ENCODE data around the gene PPP2R2D. TPM values are rescaled to one million over a fixed set of nuclear protein-coding genes. Genes with fewer than 3 reads are reported as not detected.

PPP2R2D gene
- total RNA-seq, 1 donor: 23.9 TPM

DNA sequence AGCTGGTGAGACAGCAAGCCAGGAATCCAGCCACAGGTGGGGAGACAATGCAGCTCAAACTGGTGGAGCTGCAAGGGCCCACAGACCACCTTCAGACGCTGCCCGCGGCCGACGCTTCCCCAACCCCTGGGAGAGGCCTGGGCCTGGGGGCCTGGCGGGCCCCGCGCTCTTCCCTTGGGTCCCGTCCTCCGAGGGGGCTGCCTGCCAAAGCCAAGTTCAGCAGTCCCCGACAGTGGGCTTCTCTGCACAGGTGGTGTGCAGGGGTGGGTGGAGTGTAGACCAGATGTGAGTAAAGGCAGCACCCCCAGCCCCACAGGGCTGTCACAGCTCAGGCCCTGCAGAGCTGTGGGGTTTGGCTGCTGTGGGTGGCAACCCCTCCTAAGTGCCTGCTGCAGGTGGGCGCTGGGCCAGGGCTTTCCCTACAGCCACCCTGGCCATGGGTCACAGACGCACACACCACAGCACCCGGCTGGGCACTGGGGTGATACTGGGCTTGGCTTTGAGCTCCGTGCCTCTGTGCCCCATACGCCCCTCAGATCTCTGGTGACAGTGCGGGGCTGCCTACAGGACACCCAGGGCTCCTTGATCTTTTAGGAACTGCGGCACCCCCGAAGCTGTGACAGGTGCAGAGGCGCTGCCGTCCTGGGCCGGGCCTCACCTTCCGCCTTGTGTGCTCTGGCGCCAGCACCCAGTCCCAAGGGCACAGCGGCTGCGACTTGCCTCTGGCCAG, 60.4 kb downstream of the PPP2R2D start:
- Histone ChIP-seq H3K4me1 (ENCODE audit: insufficient read depth, low read length) (peaks cover 22% of the 10 kb centered on the region), H3K4me2 (ENCODE audit: insufficient read depth, low read length) (peak overlapping the region; percentile 81), H3K79me2 (ENCODE audit: insufficient read depth, low read length) (no peaks in the 10 kb centered on the region), H4K20me1 (ENCODE audit: insufficient read depth, low read length) (no peaks in the 10 kb centered on the region), H3K27me3 (ENCODE audit: insufficient read depth, low read length) (no peaks in the 10 kb centered on the region), H3K9me3 (ENCODE audit: low read depth, low read length) (no peaks in the 10 kb centered on the region), H3K27ac (ENCODE audit: low read depth, low read length) (peak overlapping the region; percentile 15), H3K4me3 (ENCODE audit: insufficient read depth, low read length) (peak overlapping the region; percentile 64), H3K36me3 (ENCODE audit: insufficient read depth, low read length) (peaks cover 17% of the 10 kb centered on the region), H2AFZ (ENCODE audit: low read length) (no peak overlapping the region)
- DNase-seq (ENCODE audit: insufficient read length, low spot score, missing footprints): no peak
- TF ChIP-seq CTCF (IDR thresholded peaks at IDR 0.05; ENCODE audit: extremely low read depth, low read depth, low read length): no peak

DNA sequence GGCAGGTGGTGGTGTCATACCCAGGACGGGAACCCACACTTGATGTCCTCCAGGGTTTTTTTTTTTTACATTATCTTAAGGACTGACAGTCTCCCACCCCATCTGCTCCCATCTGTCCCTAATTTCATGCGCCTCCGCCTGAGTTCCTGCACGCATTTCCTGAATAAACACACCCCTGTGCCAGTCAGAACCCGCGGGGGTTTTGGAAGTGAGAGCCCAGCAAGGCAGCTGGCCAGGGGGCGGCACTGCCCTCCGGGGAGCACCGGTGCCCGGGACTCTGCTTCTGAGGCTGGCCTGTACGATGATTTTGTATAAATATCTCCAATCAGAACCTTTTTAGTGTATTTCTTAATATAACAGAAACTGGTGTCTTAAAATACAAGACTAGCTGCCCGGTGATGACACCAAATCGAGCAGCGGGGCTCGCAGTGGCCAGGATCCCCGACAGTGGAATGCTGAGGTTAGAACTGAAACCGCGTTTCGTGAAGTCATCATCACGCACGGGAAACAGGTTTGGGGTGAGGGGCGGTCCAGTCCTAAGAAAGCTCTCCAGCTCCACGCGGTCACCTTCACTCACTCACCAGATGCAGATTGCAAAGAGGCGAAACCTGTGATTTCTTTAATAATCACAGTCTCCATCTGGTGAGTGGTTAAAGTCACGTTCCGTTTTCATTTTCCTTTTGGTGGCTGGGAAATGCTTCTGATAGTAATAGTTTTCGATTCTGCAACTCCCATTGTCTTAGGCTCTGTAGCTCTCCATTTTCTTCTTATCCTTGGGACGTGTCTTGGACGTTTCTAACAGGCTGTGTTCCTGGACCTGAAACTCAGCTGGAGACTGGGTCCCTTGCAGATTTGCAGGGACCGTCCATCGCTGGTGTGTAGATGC, 61.2 kb downstream of the PPP2R2D start:
- Histone ChIP-seq H3K27me3 (ENCODE audit: insufficient read depth, low read length) (no peaks in the 10 kb centered on the region), H3K4me3 (ENCODE audit: insufficient read depth, low read length) (peak overlapping the region; percentile 64), H3K4me1 (ENCODE audit: insufficient read depth, low read length) (peaks cover 22% of the 10 kb centered on the region), H3K4me2 (ENCODE audit: insufficient read depth, low read length) (peak overlapping the region; percentile 81), H3K36me3 (ENCODE audit: insufficient read depth, low read length) (peaks cover 13% of the 10 kb centered on the region), H4K20me1 (ENCODE audit: insufficient read depth, low read length) (no peaks in the 10 kb centered on the region), H2AFZ (ENCODE audit: low read length) (peak overlapping the region; percentile 51), H3K27ac (ENCODE audit: low read depth, low read length) (peak overlapping the region; percentile 15), H3K9me3 (ENCODE audit: low read depth, low read length) (no peaks in the 10 kb centered on the region), H3K79me2 (ENCODE audit: insufficient read depth, low read length) (no peaks in the 10 kb centered on the region)
- no peak for TF ChIP-seq CTCF (IDR thresholded peaks at IDR 0.05; ENCODE audit: extremely low read depth, low read depth, low read length)
- peak; percentile 87 for DNase-seq (ENCODE audit: insufficient read length, low spot score, missing footprints)

- no peak overlapping the region for H2AFZ ChIP-seq (ENCODE audit: low read length)
- no peak overlapping the region for H3K4me3 ChIP-seq (ENCODE audit: insufficient read depth, low read length)
- H3K27ac ChIP-seq (ENCODE audit: low read depth, low read length): no peak overlapping the region
- peaks cover 22% of the 10 kb centered on the region for H3K4me1 ChIP-seq (ENCODE audit: insufficient read depth, low read length)
- H3K9me3 ChIP-seq (ENCODE audit: low read depth, low read length): no peaks in the 10 kb centered on the region
- peaks cover 8% of the 10 kb centered on the region for H3K36me3 ChIP-seq (ENCODE audit: insufficient read depth, low read length)
- DNase-seq (ENCODE audit: insufficient read length, low spot score, missing footprints): peak; percentile 73
- no peaks in the 10 kb centered on the region for H3K79me2 ChIP-seq (ENCODE audit: insufficient read depth, low read length)
- no peaks in the 10 kb centered on the region for H4K20me1 ChIP-seq (ENCODE audit: insufficient read depth, low read length)
- H3K4me2 ChIP-seq (ENCODE audit: insufficient read depth, low read length): no peak overlapping the region
- TF ChIP-seq CTCF (IDR thresholded peaks at IDR 0.05; ENCODE audit: extremely low read depth, low read depth, low read length): no peak
- H3K27me3 ChIP-seq (ENCODE audit: insufficient read depth, low read length): no peaks in the 10 kb centered on the region
Observed at GRCh38 chr10:131963350-131963749, 62.5 kb downstream of the PPP2R2D start.

- Histone ChIP-seq H3K4me3 (ENCODE audit: insufficient read depth, low read length) (no peak overlapping the region), H3K27ac (ENCODE audit: low read depth, low read length) (peak overlapping the region; percentile 39), H3K4me1 (ENCODE audit: insufficient read depth, low read length) (peaks cover 22% of the 10 kb centered on the region), H3K27me3 (ENCODE audit: insufficient read depth, low read length) (no peaks in the 10 kb centered on the region), H2AFZ (ENCODE audit: low read length) (no peak overlapping the region), H3K4me2 (ENCODE audit: insufficient read depth, low read length) (no peak overlapping the region), H3K36me3 (ENCODE audit: insufficient read depth, low read length) (peaks cover 12% of the 10 kb centered on the region), H3K9me3 (ENCODE audit: low read depth, low read length) (no peaks in the 10 kb centered on the region), H4K20me1 (ENCODE audit: insufficient read depth, low read length) (no peaks in the 10 kb centered on the region), H3K79me2 (ENCODE audit: insufficient read depth, low read length) (no peaks in the 10 kb centered on the region)
- TF ChIP-seq CTCF (IDR thresholded peaks at IDR 0.05; ENCODE audit: extremely low read depth, low read depth, low read length): no peak
- DNase-seq (ENCODE audit: insufficient read length, low spot score, missing footprints): no peak
Observed at GRCh38 chr10:131963811-131964210, 63.0 kb downstream of the PPP2R2D start.
